Hepatocyte (in vitro differentiated cells): ENCODE measurements around the gene ZMAT5.

Experiments
- CTCF ChIP-seq: fragments of 200-600 bp; sonication (generic); IDR thresholded peaks from 2 replicates; pipeline ENCODE4 v1.5.1; 2016; ENCODE audit warnings: antibody characterized with exemption, mild to moderate bottlenecking; ENCODE audit not compliant: poor library complexity
- EZH2 ChIP-seq: fragments of 200-600 bp; sonication (generic); IDR thresholded peaks from 2 replicates; pipeline ENCODE4 v1.6.1; 2016; ENCODE audit warnings: antibody characterized with exemption, mild to moderate bottlenecking, borderline replicate concordance
- EZH2phosphoT487 ChIP-seq: fragments of 200-600 bp; sonication (generic); IDR thresholded peaks from one replicate; pipeline ENCODE4 v1.6.1; 2018; ENCODE audit warnings: antibody characterized with exemption, mild to moderate bottlenecking, low read depth, moderate library complexity; ENCODE audit not compliant: unreplicated experiment, severe bottlenecking

- TF ChIP-seq CTCF: no peak
- TF ChIP-seq EZH2: no peak
- TF ChIP-seq EZH2phosphoT487: no peak
These were observed 19.0 kb downstream of the ZMAT5 start for GRCh38 chr22:29747832-29748231.
